Astrocyte (in vitro differentiated cells and primary cell): ENCODE measurements around the gene CRYBA2. TPM values are rescaled to one million over a fixed set of nuclear protein-coding genes. Genes with fewer than 3 reads are reported as not detected.

Source experiments
- DNase-seq: peaks from one replicate; pipeline ENCODE4 v3.0.0-alpha.2; 2010; ENCODE audit warnings: low read depth
- FAIRE-seq: peaks from 2 replicates; lab custom pipeline; 2011; peaks lifted over from hg19 to GRCh38; lab: Jason Lieb, UNC
- H2AFZ ChIP-seq: 2 replicates; pipeline ENCODE4 v1.6.0; 2012; ENCODE audit warnings: low read depth, low read length, inconsistent platforms
- H3K27ac ChIP-seq: 2 replicates; pipeline ENCODE4 v1.5.1; 2011; ENCODE audit warnings: low read depth, low read length, inconsistent platforms
- H3K27me3 ChIP-seq: 2 replicates; pipeline ENCODE4 v1.6.0; 2011; ENCODE audit warnings: low read length, inconsistent platforms; ENCODE audit not compliant: insufficient read depth
- H3K36me3 ChIP-seq: 2 replicates; pipeline ENCODE4 v1.5.1; 2011; ENCODE audit warnings: low read length, inconsistent platforms; ENCODE audit not compliant: insufficient read depth
- H3K4me1 ChIP-seq: 2 replicates; pipeline ENCODE4 v1.5.1; 2011; ENCODE audit warnings: low read length, inconsistent platforms; ENCODE audit not compliant: insufficient read depth
- H3K4me2 ChIP-seq: 2 replicates; pipeline ENCODE4 v1.6.0; 2012; ENCODE audit warnings: low read length, inconsistent platforms
- H3K4me3 ChIP-seq: 2 replicates; pipeline ENCODE4 v1.5.1; 2011; ENCODE audit warnings: low read depth, mild to moderate bottlenecking, low read length, inconsistent platforms; ENCODE audit not compliant: insufficient read depth
- H3K79me2 ChIP-seq: 2 replicates; pipeline ENCODE4 v1.6.0; 2012; ENCODE audit warnings: mild to moderate bottlenecking, low read length, inconsistent platforms; ENCODE audit not compliant: insufficient read depth
- H3K9ac ChIP-seq: 2 replicates; pipeline ENCODE4 v1.6.0; 2012; ENCODE audit warnings: mild to moderate bottlenecking, low read length, inconsistent platforms
- H3K9me3 ChIP-seq: 2 replicates; pipeline ENCODE4 v1.5.1; 2012; ENCODE audit warnings: low read depth, mild to moderate bottlenecking, low read length, inconsistent platforms; ENCODE audit not compliant: insufficient read depth
- H4K20me1 ChIP-seq: 2 replicates; pipeline ENCODE4 v1.6.0; 2012; ENCODE audit warnings: low read length, inconsistent platforms; ENCODE audit not compliant: insufficient read depth
- H3K27ac Mint-ChIP-seq: one replicate; pipeline ENCODE4 v1.8.0; 2021; ENCODE audit warnings: mild to moderate bottlenecking, mixed read lengths; ENCODE audit not compliant: unreplicated experiment
- H3K27me3 Mint-ChIP-seq: one replicate; pipeline ENCODE4 v1.8.0; 2021; ENCODE audit warnings: low read depth, mixed read lengths; ENCODE audit not compliant: unreplicated experiment
- H3K36me3 Mint-ChIP-seq: one replicate; pipeline ENCODE4 v1.8.0; 2021; ENCODE audit warnings: low read depth, mixed read lengths; ENCODE audit not compliant: unreplicated experiment
- H3K4me1 Mint-ChIP-seq: one replicate; pipeline ENCODE4 v1.8.0; 2021; ENCODE audit warnings: low read depth, mixed read lengths; ENCODE audit not compliant: unreplicated experiment
- H3K4me3 Mint-ChIP-seq: one replicate; pipeline ENCODE4 v1.8.0; 2021; ENCODE audit warnings: mild to moderate bottlenecking, moderate library complexity, mixed read lengths; ENCODE audit not compliant: unreplicated experiment
- H3K9me3 Mint-ChIP-seq: one replicate; pipeline ENCODE4 v1.8.0; 2021; ENCODE audit warnings: mild to moderate bottlenecking, mixed read lengths; ENCODE audit not compliant: unreplicated experiment
- EZH2 ChIP-seq: IDR thresholded peaks from 2 replicates; pipeline ENCODE4 v1.6.1; 2012; ENCODE audit warnings: mild to moderate bottlenecking, low read length, inconsistent platforms; ENCODE audit not compliant: insufficient read depth
- total RNA-seq: library from RNA; stranded (reverse); gene quantifications from 2 replicates; pipeline ENCODE4 v1.2.1, GENCODE V29; 2021
- TF ChIP-seq, protein P1 (sequence below): IDR thresholded peaks from 2 replicates; pipeline ENCODE4 v1.5.1; 2011; ENCODE audit warnings: low read depth, mild to moderate bottlenecking, inconsistent platforms, low read length, moderate library complexity; ENCODE audit not compliant: insufficient read depth

The CRYBA2 gene
- total RNA-seq, 1 donor from 2014 or later = not detected

DNA sequence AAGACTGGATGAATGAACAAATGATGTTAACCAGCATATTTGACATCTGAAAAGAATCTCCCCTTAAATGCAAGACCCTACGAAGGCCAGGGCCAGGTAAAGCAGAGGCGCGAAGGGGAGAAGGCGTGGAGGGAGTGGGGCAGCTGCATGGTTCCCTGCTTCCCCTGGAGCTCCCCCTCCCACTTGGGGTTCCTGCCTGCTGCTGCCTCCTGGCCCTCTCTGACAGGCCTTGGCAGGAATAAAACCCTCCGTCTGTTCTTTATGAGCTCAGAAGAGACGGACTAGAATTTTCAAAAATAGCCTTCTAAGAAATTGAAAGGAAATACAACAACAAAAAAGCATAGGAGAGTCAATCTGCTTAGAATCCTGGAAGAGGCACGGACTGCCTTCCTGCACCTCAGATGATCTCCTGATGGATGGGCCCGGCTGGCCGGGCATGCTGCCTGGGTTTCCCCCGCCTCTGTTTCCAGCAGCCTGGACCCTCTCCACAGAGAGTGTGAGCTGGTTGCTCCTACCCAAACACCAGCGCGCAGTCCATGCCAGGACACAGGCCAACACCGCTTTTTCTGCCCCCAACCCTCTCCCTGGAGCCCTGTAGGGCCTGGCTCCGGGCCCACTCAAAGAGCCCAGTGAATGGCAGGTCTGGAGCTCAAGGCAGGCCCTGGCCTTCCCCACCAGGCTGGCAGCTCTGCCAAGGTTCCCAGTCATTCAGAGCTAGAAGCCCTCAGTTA is 24.1 kb upstream of the CRYBA2 start:
- Mint-ChIP-seq H3K4me1 (no peaks in the 10 kb centered on the region), H3K4me3 (no peak overlapping the region), H3K27ac (no peak overlapping the region), H3K27me3 (peaks cover 82% of the 10 kb centered on the region), H3K36me3 (no peaks in the 10 kb centered on the region), H3K9me3 (peaks cover 4% of the 10 kb centered on the region)
- Histone ChIP-seq H3K27me3 (peaks cover 16% of the 10 kb centered on the region), H3K4me2 (no peak overlapping the region), H3K4me3 (no peak overlapping the region), H2AFZ (no peak overlapping the region), H3K9me3 (no peaks in the 10 kb centered on the region), H3K9ac (no peak overlapping the region), H3K79me2 (no peaks in the 10 kb centered on the region), H3K36me3 (no peaks in the 10 kb centered on the region), H4K20me1 (no peaks in the 10 kb centered on the region), H3K27ac (no peak overlapping the region), H3K4me1 (no peaks in the 10 kb centered on the region)
- DNase-seq = no peak
- FAIRE-seq = no peak
- no peak for TF ChIP-seq EZH2
- TF ChIP-seq, protein P1, sequence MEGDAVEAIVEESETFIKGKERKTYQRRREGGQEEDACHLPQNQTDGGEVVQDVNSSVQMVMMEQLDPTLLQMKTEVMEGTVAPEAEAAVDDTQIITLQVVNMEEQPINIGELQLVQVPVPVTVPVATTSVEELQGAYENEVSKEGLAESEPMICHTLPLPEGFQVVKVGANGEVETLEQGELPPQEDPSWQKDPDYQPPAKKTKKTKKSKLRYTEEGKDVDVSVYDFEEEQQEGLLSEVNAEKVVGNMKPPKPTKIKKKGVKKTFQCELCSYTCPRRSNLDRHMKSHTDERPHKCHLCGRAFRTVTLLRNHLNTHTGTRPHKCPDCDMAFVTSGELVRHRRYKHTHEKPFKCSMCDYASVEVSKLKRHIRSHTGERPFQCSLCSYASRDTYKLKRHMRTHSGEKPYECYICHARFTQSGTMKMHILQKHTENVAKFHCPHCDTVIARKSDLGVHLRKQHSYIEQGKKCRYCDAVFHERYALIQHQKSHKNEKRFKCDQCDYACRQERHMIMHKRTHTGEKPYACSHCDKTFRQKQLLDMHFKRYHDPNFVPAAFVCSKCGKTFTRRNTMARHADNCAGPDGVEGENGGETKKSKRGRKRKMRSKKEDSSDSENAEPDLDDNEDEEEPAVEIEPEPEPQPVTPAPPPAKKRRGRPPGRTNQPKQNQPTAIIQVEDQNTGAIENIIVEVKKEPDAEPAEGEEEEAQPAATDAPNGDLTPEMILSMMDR = no peak

DNA sequence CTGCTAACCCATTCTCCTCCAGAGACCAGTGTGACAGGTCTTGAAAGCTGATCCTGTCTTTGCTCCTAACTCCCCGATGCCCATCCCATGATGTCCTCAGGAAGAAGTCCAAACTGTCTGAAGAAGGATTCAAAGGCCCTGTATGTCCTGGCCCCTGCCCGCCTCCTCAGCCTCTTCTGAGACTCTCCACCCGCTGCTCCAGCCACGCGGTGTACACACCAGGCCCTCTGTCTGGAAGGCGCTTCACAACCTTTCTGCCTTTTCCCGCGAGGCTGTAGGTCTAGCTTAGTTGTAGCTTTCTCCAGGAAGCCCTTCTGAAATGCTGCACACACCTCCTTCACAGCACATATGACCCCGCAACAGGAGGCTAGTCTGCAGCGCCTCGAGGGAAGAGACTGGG is 23.5 kb upstream of the CRYBA2 start:
- TF ChIP-seq, protein P1 = no peak
- TF ChIP-seq EZH2 = no peak
- FAIRE-seq = no peak
- H3K9me3 ChIP-seq = no peaks in the 10 kb centered on the region

DNA sequence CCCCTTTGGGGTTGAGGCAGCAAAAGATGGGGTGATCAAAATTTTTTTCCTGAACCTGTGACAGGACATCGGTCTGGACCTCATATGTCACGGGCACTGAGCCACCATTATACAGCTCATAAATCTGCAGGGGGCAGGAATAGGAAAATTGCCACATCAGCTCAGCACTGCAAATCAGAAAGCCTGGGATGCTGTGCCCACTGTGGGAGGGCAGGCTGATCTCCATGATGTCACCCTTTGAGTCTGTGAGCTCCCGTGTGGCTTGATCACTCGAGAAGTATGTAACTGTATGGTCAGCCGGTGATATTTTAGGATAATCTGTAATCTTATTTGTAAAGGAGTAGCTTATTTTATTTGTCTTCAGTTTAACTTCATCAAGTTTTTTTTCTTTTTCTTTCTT is 17.7 kb upstream of the CRYBA2 start:
- FAIRE-seq = no peak
- H3K4me1 ChIP-seq = no peaks in the 10 kb centered on the region
- no peak overlapping the region for H3K9ac ChIP-seq
- no peaks in the 10 kb centered on the region for H3K79me2 ChIP-seq
- no peaks in the 10 kb centered on the region for H4K20me1 ChIP-seq
- H3K9me3 ChIP-seq = no peaks in the 10 kb centered on the region
- Mint-ChIP-seq H3K36me3 (no peaks in the 10 kb centered on the region), H3K4me1 (no peaks in the 10 kb centered on the region), H3K4me3 (no peak overlapping the region), H3K9me3 (no peaks in the 10 kb centered on the region), H3K27me3 (peaks cover 75% of the 10 kb centered on the region), H3K27ac (no peak overlapping the region)
- H2AFZ ChIP-seq = no peak overlapping the region
- no peak overlapping the region for H3K27ac ChIP-seq
- H3K27me3 ChIP-seq = peaks cover 20% of the 10 kb centered on the region
- no peak overlapping the region for H3K4me2 ChIP-seq
- H3K36me3 ChIP-seq = no peaks in the 10 kb centered on the region
- TF ChIP-seq EZH2 = no peak
- TF ChIP-seq, protein P1 = no peak
- DNase-seq = no peak
- H3K4me3 ChIP-seq = no peak overlapping the region

More for the DNA sequence above, 23.5 kb upstream of the CRYBA2 start:
- Mint-ChIP-seq H3K4me1 (no peaks in the 10 kb centered on the region), H3K36me3 (no peaks in the 10 kb centered on the region), H3K27me3 (peaks cover 81% of the 10 kb centered on the region), H3K4me3 (no peak overlapping the region), H3K27ac (no peak overlapping the region), H3K9me3 (peaks cover 4% of the 10 kb centered on the region)
- no peak overlapping the region for H3K27ac ChIP-seq
- H3K79me2 ChIP-seq = no peaks in the 10 kb centered on the region
- no peaks in the 10 kb centered on the region for H3K4me1 ChIP-seq
- H2AFZ ChIP-seq = no peak overlapping the region
- H3K9ac ChIP-seq = no peak overlapping the region
- H4K20me1 ChIP-seq = no peaks in the 10 kb centered on the region
- H3K4me2 ChIP-seq = no peak overlapping the region
- H3K36me3 ChIP-seq = no peaks in the 10 kb centered on the region
- no peak for DNase-seq
- peaks cover 17% of the 10 kb centered on the region for H3K27me3 ChIP-seq
- no peak overlapping the region for H3K4me3 ChIP-seq
